Tracheal epithelial cell (primary cell): ENCODE results near the gene RNF17. TPM values are rescaled to one million over a fixed set of nuclear protein-coding genes. Genes with fewer than 3 reads are reported as not detected.

Experiments used
- total RNA-seq: library from RNA; depleted of rRNA; stranded (reverse); fragments of >200 nt; gene quantifications from 2 replicates; pipeline ENCODE4 v1.2.1, GENCODE V29; 2014

RNF17 gene
- not detected in 2 replicates for total RNA-seq

GRCh38 chr13:24763596-24764275 lies at the start of gene RNF17:
TSS of gene RNF17 (plus strand) at chr13:24764169. CDS start at chr13:24764204, 35 bp downstream.

Other genes with a start within 250 kb of the RNF17 start
- gene ATP12A, start 83.8 kb upstream of the RNF17 start, total RNA-seq: 1.7 and 2.6 TPM in 2 replicates